GM18498 (cell line): ENCODE results near the gene ANKRD63.

Experiments
- ATAC-seq: cut with Tn5 transposase; IDR thresholded peaks from one replicate; pipeline ENCODE4 v1.9.1; 2021; ENCODE audit warnings: mild to moderate bottlenecking, moderate library complexity; ENCODE audit not compliant: unreplicated experiment

The ANKRD63 gene

DNA sequence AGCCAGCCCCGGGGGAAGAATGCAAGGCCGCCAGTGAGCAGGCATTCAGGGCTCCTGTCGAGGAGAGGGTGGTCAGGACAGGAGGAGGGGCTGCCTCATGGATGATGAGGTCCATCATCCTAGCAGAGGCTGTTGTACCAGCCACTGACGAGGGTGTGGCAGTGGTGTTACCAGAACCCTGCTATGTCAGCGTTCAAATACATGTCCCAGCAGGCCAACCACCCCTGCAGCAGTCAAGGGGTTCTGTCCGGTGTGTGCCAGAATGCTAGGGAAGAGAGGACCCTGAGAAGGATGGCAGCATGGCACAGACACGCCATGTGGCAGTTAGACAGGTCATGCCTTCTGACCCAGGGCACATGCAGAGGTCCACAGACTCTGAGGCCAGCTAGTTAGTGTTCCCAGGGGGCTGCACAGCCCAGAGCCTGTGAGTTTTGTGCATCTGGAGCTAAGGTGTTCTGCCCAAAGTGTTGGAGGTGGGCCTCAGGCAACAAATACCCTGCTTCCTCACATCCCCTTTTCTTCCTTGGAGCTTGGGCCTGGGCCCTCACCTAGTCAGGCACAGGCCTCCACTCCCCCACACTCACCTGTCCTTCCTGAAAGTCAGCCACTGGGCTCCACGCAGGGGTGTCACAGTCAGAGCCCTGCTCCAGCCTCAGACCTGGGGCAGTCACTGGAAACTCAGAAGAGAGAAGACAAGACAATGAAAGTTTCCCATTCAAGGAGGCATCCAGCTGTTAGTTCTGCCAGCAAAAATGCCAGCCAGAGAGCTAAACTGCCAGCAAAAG lies 36.2 kb downstream of the ANKRD63 start:
- no peak for ATAC-seq

DNA sequence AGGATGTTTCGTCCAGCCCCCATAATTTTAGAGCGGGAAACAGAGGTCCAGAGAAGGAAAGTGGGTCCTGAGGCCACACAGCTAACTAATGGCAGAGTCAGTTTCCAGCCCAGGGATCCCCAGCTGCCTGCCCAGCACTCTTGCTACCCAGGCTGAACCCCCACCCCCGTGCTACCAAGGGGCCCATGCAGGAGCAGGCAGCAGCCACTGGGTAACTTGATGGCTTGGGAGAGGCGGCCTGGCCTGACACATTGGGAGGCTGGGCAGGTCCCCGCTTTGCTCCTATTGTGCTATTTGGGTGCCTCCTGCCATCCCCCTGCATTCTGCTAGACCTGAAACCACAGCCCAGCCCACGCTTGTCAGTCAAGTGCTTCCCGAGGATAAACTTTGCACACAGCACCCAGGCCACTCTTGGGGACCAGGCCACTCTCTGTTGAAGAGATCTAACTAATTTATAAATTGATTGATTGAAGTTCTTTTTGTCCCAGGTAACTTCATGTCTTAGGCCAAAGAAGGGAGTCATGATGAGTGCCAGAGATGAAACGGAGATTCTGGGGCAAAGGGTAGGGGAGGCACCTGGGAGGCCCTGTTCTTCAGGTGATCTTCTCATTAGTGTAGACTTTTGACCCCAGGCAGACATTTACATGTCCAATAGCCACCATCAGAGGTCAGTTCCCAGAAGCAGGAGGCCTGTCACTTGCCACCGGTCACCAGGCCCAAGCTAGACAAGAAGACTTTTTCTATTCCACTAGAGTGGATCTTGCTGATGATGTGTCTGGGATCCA lies 37.0 kb downstream of the ANKRD63 start:
- no peak for ATAC-seq

DNA sequence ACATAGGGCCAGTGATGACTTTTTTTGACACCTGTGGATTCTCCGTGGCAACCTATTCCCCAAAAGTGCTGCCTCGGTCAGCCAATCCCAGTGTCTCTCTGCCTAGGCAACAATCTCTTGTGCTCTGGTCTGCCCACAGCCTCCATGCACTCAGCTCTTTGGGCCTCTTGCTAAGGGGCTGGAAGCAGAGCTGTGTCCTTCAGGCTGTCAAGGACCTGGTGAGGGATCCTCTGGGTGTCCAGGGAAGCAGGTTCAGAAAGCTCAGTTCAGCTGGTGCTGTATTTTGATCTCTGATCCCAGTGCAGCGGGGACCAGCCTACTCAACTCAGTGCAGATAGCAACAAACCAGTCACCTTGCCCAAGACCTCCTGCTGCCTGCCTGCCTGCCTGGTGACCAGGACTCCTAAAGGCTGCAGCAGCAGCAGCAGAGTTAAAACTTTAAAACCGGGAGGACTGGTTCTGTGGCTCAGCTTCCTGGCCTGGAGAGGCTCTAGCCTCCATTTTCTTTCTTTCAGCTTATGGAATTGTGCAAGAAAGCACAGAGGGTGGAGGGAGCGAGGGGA lies 37.8 kb downstream of the ANKRD63 start:
- no peak for ATAC-seq

DNA sequence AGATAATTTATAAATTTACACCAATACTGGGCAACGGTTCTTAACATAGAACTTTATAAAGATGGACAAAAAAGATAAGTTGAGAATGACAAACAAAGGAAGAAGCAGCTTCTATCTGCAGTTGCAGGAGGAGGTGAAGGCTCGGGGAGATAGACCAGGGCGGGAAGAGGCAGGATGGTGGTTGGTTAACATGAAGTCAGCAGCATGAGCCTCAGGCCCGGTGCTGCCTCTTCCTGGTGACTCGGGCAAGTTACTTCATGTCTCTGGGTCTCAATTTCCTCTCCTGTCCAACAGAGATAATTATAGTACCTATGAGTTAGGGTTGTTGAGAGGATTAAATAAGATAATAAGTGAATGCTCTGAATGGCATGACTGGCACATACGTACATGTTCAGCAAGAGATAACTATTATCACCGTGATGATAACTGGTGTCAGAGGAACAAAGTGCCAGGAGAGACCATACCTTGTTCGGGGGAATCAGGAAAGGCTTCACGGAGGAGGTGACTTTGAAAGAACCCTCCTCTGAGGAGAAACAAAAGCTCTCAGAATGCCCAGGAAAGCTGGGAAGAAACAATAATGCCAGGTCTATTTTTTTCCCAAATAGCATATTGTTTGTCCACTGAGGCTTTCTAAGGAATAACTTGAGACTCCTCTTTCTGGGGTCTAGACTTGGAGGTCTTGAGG lies 39.6 kb downstream of the ANKRD63 start:
- no peak for ATAC-seq

DNA sequence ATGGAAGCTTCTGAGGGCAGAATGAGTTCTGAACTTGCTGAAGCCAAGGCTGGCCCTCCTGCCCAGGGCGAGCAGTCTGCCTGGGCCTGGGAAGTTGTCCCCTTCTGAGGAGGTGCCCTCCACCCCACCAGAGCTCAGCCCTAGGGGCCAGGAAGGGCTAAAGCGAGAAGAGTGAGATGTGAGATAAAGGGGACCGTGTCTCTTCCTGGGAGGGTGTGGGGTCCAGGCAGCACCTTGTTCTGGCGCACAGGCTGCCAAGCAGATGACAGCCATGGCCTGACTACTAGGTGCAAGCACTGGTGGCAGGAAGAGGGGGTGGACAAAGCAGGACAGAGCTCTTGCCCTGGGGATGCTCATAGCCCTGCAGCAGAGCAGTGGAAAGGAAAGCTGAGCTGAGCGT lies 40.3 kb downstream of the ANKRD63 start:
- ATAC-seq: no peak

DNA sequence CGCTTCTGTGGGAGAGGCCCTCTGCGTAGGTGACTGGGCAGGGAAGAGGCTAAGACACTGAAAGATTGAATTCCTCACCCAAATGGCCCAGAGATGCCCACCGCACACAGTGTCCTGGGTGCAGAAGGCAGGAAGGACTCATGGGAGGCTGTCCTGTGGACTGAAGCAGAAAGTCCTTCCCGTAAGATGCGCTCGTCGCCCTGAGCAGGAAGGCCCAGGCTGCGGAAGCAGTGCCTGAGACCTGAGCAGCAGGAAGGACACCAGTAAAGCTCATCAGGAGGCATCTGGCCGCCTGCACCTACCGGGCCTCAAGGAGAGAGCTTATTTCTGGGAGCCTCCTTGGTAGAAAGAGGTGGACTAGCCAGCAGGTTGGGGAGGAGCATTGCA lies 40.7 kb downstream of the ANKRD63 start:
- ATAC-seq: no peak

DNA sequence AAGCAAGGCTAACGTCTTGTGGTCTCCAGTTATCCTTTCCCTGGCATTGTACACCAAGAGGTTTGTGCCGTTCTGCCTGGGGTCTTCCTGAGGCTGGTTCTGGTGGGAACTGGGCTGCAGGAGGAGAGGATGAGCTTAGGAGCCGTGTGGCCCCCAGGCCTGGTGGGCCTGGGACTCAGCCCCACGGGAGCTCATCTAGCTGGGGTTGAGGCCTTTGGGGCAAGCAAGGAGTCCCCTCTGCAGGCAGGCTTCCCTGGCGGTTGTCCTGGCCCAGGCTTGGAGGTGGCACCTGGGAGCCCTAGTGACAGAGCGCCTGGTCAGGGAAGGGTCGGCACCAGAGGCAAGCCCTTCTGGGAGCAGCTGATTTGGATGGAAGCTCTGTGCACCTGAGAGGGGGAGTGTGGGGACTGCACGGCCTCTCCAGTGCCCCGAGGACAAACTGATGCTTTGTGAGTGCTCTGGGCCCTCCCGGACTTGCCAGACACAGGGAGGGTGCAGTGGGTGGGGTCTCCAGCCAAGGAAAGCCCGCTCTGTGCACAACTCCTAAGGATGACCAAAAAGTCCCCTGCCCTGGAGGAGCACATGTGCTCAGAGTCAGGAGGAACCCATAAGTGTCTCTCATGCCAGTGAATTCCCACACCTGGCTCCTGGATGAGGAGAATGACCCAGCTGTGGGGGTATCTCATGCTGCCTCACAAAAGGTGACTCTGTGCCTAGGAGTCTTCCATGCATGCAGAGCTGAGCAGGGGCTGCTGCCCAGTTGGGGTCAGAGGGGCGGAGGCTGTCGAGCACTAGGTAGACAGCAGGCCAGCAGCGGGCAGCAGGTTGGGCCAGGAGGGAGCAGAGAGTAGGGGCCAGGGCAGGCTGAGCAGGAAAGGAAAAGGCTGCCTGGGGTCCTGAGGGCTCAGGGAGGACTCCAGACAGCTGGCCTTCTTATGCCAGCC lies 41.3 kb downstream of the ANKRD63 start:
- ATAC-seq: no peak

DNA sequence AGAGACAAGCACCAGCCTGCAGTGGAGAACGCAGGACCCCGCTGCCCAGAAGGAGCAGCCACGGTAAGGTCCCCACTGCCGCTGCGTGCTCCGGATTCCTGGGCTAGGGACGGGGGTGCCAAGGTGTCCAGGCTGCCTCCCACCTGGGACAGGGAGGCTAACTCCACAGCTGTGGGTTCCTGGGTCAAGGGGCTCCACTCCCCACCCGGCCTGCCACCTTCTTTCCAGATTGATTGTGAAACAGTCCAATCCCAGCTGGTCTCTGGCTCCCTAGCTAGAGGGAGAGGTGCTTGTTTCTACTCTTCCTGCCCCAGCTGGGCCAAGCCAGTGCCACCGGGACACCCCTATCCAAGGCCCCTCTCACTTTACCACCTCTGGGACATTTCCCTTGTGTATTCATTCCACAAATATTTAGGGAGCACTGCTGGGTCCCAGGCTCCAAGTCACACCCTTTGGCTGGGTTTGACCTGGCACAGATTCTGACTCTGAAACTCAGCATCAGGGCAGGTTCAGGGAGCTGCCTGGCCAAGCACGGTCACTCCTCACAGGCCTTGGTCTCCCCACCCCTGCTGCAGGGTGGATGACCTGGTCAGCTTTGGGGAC lies 42.1 kb downstream of the ANKRD63 start:
- no peak for ATAC-seq

DNA sequence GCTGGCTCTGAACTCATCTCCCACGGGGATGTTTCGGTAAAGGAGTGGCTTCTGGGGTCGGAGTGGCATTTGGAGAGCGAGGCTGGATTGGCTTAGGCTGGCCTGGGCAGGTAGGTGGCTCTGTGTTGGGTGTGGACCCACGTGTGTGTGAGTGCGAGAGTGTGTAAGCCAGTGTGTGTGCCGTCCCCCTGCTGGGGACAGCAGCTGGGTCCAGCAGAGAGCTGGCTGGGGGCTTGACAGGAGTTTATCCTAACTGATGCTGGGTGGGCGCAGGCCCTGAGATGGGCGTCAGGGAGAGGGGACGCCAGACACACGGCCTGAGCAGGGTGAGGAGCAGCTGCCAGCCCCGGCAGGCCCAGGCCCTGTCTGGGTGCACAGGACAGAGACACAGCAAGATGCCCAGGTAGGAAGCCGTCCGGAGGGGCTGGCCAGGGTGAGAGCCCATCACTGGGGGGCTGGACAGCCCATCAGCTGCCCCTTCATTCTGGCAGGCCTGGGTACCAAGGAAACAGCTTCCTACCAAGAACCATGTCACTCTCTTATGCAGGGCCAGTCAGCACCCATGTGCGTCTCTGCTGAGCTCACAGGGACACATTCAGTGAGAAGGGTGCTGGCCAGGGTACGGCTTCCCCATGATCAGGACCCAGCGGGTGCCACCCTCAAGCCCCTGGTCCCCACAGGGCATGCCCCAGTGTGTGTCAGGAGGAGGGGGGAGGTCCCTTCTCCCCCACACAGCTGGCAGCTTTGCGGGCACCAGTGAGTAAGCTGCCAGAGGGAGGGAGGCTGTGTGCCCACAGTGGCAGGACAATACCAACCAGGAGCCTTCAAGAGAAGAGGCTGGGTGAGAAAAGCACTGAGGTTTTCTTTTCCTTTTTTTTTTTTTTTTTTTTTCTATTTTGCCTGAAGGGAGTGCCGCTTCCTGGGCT lies 42.9 kb downstream of the ANKRD63 start:
- no peak for ATAC-seq

DNA sequence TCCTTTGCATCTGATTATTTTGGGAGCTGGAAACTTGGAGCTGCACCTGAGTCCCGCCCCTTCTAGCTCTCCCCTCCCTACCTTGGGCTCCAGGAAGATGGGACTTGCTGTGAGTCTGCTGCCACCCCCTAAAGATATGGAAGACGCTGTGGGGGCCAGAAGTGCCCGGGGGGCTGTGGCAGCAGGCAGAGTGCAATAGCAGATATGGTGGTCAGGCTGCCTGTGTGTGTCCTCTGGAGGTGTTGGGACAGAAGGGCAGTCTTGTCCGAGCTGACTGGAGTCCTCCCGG lies 43.5 kb downstream of the ANKRD63 start:
- ATAC-seq: no peak

DNA sequence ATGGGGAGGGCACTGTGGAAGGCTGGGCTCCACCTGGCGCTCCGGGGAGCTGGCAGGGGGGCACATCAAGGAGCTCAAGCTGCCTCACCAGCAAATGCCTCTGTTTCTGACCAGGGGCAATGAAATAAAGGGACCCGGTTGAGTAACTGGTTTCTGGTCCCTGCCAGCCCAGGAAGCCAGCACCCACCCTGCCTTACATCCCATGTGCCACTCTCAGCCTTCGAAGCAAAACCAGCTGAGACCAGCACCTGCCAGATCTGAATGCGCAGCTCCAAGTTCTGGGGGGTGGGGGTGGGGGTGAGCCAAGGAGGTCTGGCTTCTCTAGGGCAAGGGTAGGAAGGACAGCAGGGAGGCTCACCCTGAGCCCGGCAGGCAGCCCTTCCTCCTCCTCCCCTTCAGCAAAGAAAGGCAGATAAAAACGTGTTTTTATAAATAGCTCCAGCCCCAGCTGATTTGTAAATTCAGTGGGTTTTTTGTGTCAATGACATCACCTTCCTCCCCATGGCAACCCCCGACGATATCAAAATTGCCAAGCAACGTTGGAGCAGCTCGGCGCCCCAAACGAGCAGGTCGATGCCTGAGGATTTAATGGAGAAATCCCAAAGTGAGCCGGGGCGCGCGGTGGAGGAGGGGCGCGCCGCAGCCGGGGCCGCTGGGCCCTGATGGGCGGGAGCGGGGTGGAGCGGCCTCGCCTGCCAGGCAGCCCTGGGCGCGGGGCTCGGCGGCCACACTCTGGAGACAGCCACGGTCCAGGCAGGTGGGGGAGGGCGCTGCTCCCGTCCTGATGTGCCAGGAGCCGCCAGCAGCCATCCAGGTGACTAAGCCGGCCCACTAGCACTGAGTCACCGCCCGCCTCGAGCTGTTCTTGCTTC lies 44.1 kb downstream of the ANKRD63 start, which contains the start of gene PAK6:
TSS of gene PAK6 (plus strand) at position 532 of the 872 bp plus-strand sequence. CDS start 25,723 bp downstream, outside the sequence.
- no peak for ATAC-seq

DNA sequence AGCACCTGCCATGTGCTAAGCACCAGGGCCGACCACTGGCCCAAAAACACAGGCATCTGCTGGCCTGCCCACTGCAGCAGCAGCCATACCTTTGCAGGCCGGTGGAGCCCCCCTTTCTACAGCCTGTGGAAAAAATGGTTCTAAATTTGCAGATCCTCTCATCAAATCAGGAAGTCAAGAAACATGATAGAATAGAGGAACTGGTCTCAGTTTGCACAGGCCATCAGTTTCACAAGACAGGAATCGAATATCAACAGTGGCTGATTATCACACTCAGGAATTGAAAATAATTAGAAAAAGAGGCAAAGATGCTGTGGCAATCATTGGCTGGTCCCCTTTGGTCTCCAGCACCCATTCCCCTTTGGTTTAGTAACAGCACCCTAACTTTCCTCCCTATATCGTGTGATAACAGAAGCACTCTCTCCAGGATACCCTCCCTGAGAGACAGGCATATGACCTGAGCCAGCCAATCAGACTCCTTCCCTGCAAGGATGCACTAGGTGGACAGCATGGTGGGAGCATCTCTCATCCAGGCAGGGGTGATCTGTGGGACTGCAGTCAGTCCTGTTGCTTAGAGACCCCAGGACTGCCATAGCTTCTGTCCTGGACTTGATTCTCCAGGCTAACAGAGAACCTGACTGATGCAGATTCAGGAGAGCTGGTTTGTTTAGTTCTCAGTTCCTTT lies 47.5 kb downstream of the ANKRD63 start:
- no peak for ATAC-seq

DNA sequence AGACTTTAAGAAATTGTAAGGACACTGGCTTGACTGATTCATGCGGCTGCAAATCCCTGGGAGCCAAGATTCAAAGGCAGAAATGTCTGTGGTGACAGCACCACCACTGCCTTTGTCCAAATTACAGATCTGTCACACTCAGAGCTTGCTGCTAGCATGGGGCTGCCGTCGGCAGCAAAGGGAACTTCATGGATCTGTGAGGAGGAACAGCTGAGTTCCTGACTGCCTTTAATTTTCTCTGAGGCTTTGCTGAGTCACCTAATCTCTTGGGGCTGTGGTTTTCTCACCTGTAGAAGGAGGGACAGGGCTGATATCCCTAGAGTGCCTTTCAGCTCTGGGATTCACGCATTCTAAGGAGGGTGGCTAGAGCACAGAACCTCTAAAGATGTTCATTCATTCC lies 48.1 kb downstream of the ANKRD63 start:
- no peak for ATAC-seq

DNA sequence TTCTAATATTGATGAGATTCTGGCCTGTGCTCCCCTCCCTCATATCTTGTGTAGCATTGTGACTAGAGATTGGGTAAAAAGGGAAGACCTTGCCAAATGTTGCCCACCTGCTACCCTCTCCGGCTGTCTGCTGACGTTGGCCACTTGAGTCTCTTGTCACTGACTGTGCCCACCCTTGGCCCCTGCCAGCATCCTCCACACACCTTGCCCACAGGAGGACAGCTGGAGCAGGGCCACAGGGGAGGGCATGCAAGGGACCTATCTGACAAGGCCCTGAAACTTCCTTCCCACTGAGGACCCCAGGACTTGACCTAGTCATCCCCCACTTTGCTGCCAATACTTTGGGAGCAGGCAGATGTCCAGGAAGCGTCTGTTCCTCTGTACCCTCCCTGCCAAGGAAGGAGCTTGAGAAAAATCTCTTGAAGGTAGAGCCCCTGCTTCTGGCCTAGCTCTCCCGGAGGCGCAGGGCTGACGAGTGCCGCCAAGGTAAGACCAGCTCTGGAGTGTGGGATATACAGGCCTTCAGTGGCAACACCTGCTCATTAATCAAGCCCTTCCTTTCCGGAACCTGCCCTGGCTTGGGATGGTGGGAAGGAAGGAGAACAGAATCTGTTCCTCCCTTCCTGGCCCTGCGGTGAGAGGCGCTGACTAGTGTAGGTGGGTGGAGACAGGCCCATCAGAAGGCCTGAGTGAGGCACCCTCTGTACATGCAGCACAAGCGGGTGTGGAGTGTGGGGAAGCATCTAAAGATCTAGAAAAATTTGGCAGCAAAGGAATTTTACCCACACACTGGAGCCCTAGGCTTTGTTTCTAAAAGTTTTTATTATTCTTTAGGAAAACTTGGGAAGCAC lies 48.9 kb downstream of the ANKRD63 start:
- no peak for ATAC-seq

DNA sequence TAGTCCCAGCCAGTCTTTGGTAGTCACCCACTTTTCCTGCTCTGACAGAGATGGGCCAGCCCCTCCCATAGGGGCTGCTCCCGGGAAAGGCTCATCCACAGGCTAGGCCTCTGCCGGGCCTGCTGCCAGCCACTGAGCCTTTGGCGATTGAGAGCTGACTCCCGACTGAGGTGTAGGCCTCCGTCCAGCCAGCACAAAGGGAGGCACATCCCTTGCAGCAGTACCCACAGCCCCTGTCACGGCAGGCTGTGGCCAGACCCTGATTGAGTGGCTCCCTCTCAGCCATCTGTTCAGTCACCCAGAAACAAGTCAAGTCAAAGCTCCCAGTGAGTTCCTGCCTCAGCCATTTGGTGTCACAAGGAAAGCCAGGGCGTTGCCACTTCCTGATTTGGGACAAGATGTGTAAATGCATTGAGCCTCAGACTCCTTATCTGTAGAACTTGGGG lies 50.2 kb downstream of the ANKRD63 start:
- no peak for ATAC-seq
